OCI-LY1 (cell line): Measurements from ENCODE around the gene CNTNAP4.

Source experiments
- H2AFZ ChIP-seq: fragments of 200-600 bp; sonication (generic), shearing (Covaris generic); 2 replicates; pipeline ENCODE4 v1.6.0; 2014; ENCODE audit warnings: antibody characterized with exemption, mild to moderate bottlenecking, low read length
- H3F3A ChIP-seq: fragments of 200-600 bp; sonication (generic), shearing (Covaris generic); 2 replicates; pipeline ENCODE4 v1.6.0; 2014; ENCODE audit warnings: mild to moderate bottlenecking, antibody characterized with exemption, low read length, moderate library complexity; ENCODE audit not compliant: insufficient read depth
- H3K27ac ChIP-seq: fragments of 200-600 bp; sonication (generic); 2 replicates; pipeline ENCODE4 v1.5.1; 2014; ENCODE audit warnings: low read length, mixed run types, mild to moderate bottlenecking, low read depth; ENCODE audit not compliant: poor library complexity, severe bottlenecking
- H3K27me3 ChIP-seq: fragments of 200-600 bp; sonication (generic); 2 replicates; pipeline ENCODE4 v1.6.0; 2014; ENCODE audit warnings: antibody characterized with exemption, mild to moderate bottlenecking, low read length, moderate library complexity; ENCODE audit not compliant: insufficient read depth
- H3K36me3 ChIP-seq: fragments of 200-600 bp; sonication (generic); 2 replicates; pipeline ENCODE4 v1.6.1; 2014; ENCODE audit warnings: mild to moderate bottlenecking, antibody characterized with exemption, low read length, moderate library complexity, mixed read lengths; ENCODE audit not compliant: insufficient read depth
- H3K4me1 ChIP-seq: fragments of 200-600 bp; sonication (generic); 2 replicates; pipeline ENCODE4 v1.5.1; 2014; ENCODE audit warnings: mild to moderate bottlenecking, low read length, moderate library complexity; ENCODE audit not compliant: insufficient read depth, severe bottlenecking
- H3K4me2 ChIP-seq: fragments of 200-600 bp; sonication (generic), shearing (Covaris generic); 2 replicates; pipeline ENCODE4 v1.6.1; 2014; ENCODE audit warnings: low read length
- H3K4me3 ChIP-seq: fragments of 200-600 bp; sonication (generic); 2 replicates; pipeline ENCODE4 v1.5.1; 2014; ENCODE audit warnings: low read length, low read depth, mild to moderate bottlenecking, mixed read lengths; ENCODE audit not compliant: poor library complexity, severe bottlenecking
- H3K79me2 ChIP-seq: fragments of 200-600 bp; shearing (Covaris generic); 2 replicates; pipeline ENCODE4 v1.6.1; 2016; ENCODE audit warnings: mixed run types, low read length, mixed read lengths; ENCODE audit not compliant: insufficient read depth
- H3K9ac ChIP-seq: fragments of 200-600 bp; sonication (generic), shearing (Covaris generic); 2 replicates; pipeline ENCODE4 v1.6.1; 2014; ENCODE audit warnings: mild to moderate bottlenecking, low read length, mixed read lengths
- H3K9me2 ChIP-seq: fragments of 200-600 bp; sonication (generic), shearing (Covaris generic); 2 replicates; pipeline ENCODE4 v1.6.1; 2014; ENCODE audit warnings: low read depth, mild to moderate bottlenecking, low read length, mixed read lengths
- H3K9me3 ChIP-seq: fragments of 200-600 bp; shearing (Covaris generic); 2 replicates; pipeline ENCODE4 v1.6.1; 2014; ENCODE audit warnings: low read length, mixed read lengths
- H4K20me1 ChIP-seq: fragments of 200-600 bp; sonication (generic), shearing (Covaris generic); 2 replicates; pipeline ENCODE4 v1.6.0; 2016; ENCODE audit warnings: mild to moderate bottlenecking, low read length; ENCODE audit not compliant: insufficient read depth
- CTCF ChIP-seq: fragments of 200-600 bp; sonication (generic), shearing (Covaris generic); IDR thresholded peaks from 2 replicates; pipeline ENCODE4 v1.5.1; 2017; ENCODE audit warnings: mild to moderate bottlenecking, antibody characterized with exemption, low read length, moderate library complexity, mixed read lengths
- EZH2 ChIP-seq: fragments of 200-600 bp; sonication (generic), shearing (Covaris generic); IDR thresholded peaks from 2 replicates; pipeline ENCODE4 v1.8.0; 2017; ENCODE audit warnings: borderline replicate concordance, mixed run types, mild to moderate bottlenecking, antibody characterized with exemption, low read length, moderate library complexity, mixed read lengths

CNTNAP4 gene

GRCh38 chr16:76487411-76488064 is 210.3 kb downstream of the CNTNAP4 start:
- Histone ChIP-seq H3K36me3 (no peaks in the 10 kb centered on the region), H3K4me1 (no peaks in the 10 kb centered on the region), H3K27me3 (no peaks in the 10 kb centered on the region), H3K9me3 (no peaks in the 10 kb centered on the region), H3K79me2 (no peaks in the 10 kb centered on the region), H3K9ac (no peak overlapping the region), H3K4me3 (no peak overlapping the region), H3K27ac (no peak overlapping the region), H3K4me2 (no peak overlapping the region), H4K20me1 (no peaks in the 10 kb centered on the region), H3F3A (no peaks in the 10 kb centered on the region), H3K9me2 (no peaks in the 10 kb centered on the region), H2AFZ (no peak overlapping the region)
- TF ChIP-seq CTCF (no peak), EZH2 (no peak)

- Histone ChIP-seq H2AFZ (no peak overlapping the region), H3K27ac (no peak overlapping the region), H3F3A (no peaks in the 10 kb centered on the region), H3K4me1 (no peaks in the 10 kb centered on the region), H3K4me2 (no peak overlapping the region), H3K4me3 (no peak overlapping the region), H4K20me1 (no peaks in the 10 kb centered on the region), H3K79me2 (no peaks in the 10 kb centered on the region), H3K36me3 (no peaks in the 10 kb centered on the region), H3K9ac (no peak overlapping the region), H3K9me3 (no peaks in the 10 kb centered on the region), H3K27me3 (no peaks in the 10 kb centered on the region), H3K9me2 (no peaks in the 10 kb centered on the region)
- no peak for TF ChIP-seq EZH2
- TF ChIP-seq CTCF = no peak
Observed at GRCh38 chr16:76488065-76488417, 210.8 kb downstream of the CNTNAP4 start.

GRCh38 chr16:76490036-76490639 is 212.9 kb downstream of the CNTNAP4 start:
- no peaks in the 10 kb centered on the region for H3K36me3 ChIP-seq
- H3K9me2 ChIP-seq = no peaks in the 10 kb centered on the region
- H3K27me3 ChIP-seq = no peaks in the 10 kb centered on the region
- no peak overlapping the region for H3K4me3 ChIP-seq
- TF ChIP-seq CTCF = no peak
- TF ChIP-seq EZH2 = no peak
- no peak overlapping the region for H3K9ac ChIP-seq
- H3F3A ChIP-seq = no peaks in the 10 kb centered on the region
- no peak overlapping the region for H3K4me2 ChIP-seq
- no peaks in the 10 kb centered on the region for H3K79me2 ChIP-seq
- no peaks in the 10 kb centered on the region for H4K20me1 ChIP-seq
- H3K4me1 ChIP-seq = no peaks in the 10 kb centered on the region
- H3K9me3 ChIP-seq = no peaks in the 10 kb centered on the region
- H3K27ac ChIP-seq = no peak overlapping the region
- no peak overlapping the region for H2AFZ ChIP-seq
